Natural killer cell treated with Interleukin-12 subunit alpha and Interleukin-12 subunit beta and Interleukin-15 and Interleukin-18, amount 100 ng/mL, for 72 hours (primary cell): Measurements from ENCODE around the gene TBC1D21. TPM values are rescaled to one million over a fixed set of nuclear protein-coding genes. Genes with fewer than 3 reads are reported as not detected.

Source experiments
- total RNA-seq, 2 donors: library from RNA; stranded (reverse); gene quantifications; one replicate each; pipeline ENCODE4 v1.2.3, GENCODE V29; 2022

TBC1D21 gene
- total RNA-seq, 2 donors from 2014 or later: not detected

Other genes with a start within 250 kb of the TBC1D21 start
- 10 to 100 TPM; 57.7 to 66.2 TPM for gene NPTN, start 240.2 kb upstream of the TBC1D21 start, total RNA-seq
- gene CD276, start 189.2 kb upstream of the TBC1D21 start, total RNA-seq: 1 to 10 TPM in 1 of 2 donors, under 1 TPM in 1; 0.90 to 2.0 TPM
- not detected for gene INSYN1, start 120.2 kb upstream of the TBC1D21 start, total RNA-seq
- gene LOXL1, start 52.9 kb downstream of the TBC1D21 start, total RNA-seq: 1 to 10 TPM in 1 of 2 donors, under 1 TPM in 1; 0.36 to 4.3 TPM
- gene STOML1, start 118.7 kb downstream of the TBC1D21 start, total RNA-seq: 10 to 100 TPM; 14.3 to 17.9 TPM
- 10 to 100 TPM; 62.6 to 72.3 TPM for gene PML, start 121.2 kb downstream of the TBC1D21 start, total RNA-seq
- not detected for gene GOLGA6A, start 209.0 kb downstream of the TBC1D21 start, total RNA-seq